Measurements from ENCODE around the gene ZNF609.
A peak's percentile ranks its signal among the peaks of the same experiment; 100 is the strongest.
"Not testable (repeated sequence)": the region's sequence is repeated elsewhere in the genome, so short reads cannot be mapped to it uniquely, and the experiment has no call there.

ZNF609 gene

DNA sequence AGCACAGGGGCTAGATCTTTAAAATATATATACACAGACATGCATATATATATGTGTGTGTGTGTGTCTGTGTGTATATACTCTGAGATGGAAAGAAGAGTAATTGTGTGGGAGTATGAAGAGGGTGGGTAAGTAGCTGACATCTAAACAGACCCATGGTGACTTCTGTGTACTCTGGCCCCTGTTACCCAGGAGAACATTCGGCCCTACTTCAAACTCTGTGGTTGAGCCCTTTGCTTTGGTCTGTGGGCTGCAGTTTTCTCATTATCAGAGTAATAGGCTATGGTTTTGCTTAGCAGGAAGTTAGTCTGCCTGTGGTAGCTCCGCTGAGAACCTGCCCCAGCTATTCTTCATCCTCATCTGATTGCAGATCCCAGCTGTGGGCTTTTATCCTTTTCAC lies 173.6 kb downstream of the ZNF609 start:
- Histone ChIP-seq H3K9ac (ENCODE audit: low read depth, low read length) (0 out of 2 replicates have a peak overlapping the region, but pooled peaks have one; percentile 11), H3K9me3 (ENCODE audit: control insufficient read depth, insufficient read depth, low read length) (no peaks in the 10 kb centered on the region), H3K4me1 (ENCODE audit: insufficient read depth, low read length) (peaks cover 20% of the 10 kb centered on the region), H3K36me3 (ENCODE audit: insufficient read depth, low read length) (no peaks in the 10 kb centered on the region)

GRCh38 chr15:64634576-64635498 lies 174.5 kb downstream of the ZNF609 start:
- peaks cover 20% of the 10 kb centered on the region for H3K4me1 ChIP-seq (ENCODE audit: insufficient read depth, low read length)
- no peaks in the 10 kb centered on the region for H3K9me3 ChIP-seq (ENCODE audit: control insufficient read depth, insufficient read depth, low read length)
- H3K36me3 ChIP-seq (ENCODE audit: insufficient read depth, low read length) = no peaks in the 10 kb centered on the region
- H3K9ac ChIP-seq (ENCODE audit: low read depth, low read length) = peak overlapping the region; percentile 29; the same call in 1 of the 2 replicates

DNA sequence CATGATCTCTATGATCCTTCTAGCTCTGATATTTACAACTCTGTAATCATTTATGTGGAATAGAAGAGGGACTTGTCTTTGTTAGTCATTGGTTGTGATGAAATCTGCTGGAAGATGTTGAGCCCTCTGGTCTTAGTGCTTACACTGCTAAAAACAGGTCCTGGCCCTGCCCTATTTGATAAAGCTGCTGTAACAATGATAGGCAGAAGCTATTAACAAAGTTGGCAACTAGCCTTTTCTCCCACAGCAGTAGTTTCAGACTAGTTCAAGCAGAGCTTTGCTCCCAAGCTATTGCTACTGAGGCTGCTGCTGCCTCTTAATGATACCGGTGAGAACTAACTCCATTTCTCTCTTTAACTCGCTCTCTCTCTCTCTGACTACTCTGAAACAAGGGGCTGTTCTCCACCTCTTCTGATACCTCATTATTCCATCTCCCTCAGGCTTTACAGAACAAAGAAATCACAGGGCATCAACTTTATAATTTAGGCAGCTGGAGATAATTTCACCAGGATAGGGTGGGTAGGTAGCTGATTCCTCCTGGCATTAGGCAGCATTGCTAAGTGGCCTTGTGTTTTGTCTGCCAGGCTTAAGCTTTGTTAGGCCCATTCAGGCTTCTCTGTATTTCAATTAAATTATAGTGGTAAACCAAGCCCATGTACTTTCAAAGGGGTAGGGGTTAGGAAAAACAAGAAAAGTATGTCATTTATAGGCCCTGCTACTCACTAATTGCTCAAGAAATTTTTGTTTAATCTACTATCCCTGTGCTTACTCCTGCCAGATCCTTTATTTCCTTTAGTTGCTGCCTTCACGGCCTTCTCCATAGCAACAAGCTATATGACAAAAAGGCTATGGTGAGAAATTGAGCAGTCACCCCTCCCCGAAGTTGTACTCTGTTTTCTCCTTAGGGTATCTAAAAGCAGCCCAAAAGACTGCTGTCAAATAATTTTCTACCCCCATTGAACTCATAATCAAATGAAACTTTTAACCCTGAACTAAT lies 175.4 kb downstream of the ZNF609 start:
- H3K9ac ChIP-seq (ENCODE audit: low read depth, low read length) = no peak overlapping the region; the same call in 1 of the 2 replicates
- no peaks in the 10 kb centered on the region for H3K36me3 ChIP-seq (ENCODE audit: insufficient read depth, low read length)
- H3K9me3 ChIP-seq (ENCODE audit: control insufficient read depth, insufficient read depth, low read length) = no peaks in the 10 kb centered on the region
- H3K4me1 ChIP-seq (ENCODE audit: insufficient read depth, low read length) = peaks cover 24% of the 10 kb centered on the region

DNA sequence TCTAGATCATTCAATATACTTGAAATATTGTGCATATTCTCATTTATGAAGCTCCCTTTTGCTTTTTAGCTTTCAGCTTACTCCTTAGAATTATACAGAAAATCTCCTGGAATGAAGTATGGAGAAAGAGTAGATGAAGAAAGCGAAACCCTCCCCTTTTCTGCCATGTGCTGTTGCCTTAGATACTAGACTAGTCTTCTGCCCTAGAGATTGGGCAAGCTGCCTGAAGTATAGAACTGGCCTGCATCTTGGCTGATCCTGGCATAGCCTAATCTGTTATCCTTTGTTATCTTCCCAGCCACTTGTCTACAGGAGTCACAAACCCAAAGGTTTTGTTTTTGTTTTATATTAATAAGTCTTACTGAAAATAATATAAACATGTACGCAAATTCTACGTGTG lies 176.2 kb downstream of the ZNF609 start:
- H3K36me3 ChIP-seq (ENCODE audit: insufficient read depth, low read length) = no peaks in the 10 kb centered on the region
- peaks cover 24% of the 10 kb centered on the region for H3K4me1 ChIP-seq (ENCODE audit: insufficient read depth, low read length)
- H3K9me3 ChIP-seq (ENCODE audit: control insufficient read depth, insufficient read depth, low read length) = no peaks in the 10 kb centered on the region
- no peak overlapping the region for H3K9ac ChIP-seq (ENCODE audit: low read depth, low read length)

- Histone ChIP-seq H3K4me1 (ENCODE audit: insufficient read depth, low read length) (peaks cover 24% of the 10 kb centered on the region), H3K36me3 (ENCODE audit: insufficient read depth, low read length) (no peaks in the 10 kb centered on the region), H3K9me3 (ENCODE audit: control insufficient read depth, insufficient read depth, low read length) (no peaks in the 10 kb centered on the region), H3K9ac (ENCODE audit: low read depth, low read length) (no peak overlapping the region)
Observed at GRCh38 chr15:64637412-64637811, 177.0 kb downstream of the ZNF609 start.

DNA sequence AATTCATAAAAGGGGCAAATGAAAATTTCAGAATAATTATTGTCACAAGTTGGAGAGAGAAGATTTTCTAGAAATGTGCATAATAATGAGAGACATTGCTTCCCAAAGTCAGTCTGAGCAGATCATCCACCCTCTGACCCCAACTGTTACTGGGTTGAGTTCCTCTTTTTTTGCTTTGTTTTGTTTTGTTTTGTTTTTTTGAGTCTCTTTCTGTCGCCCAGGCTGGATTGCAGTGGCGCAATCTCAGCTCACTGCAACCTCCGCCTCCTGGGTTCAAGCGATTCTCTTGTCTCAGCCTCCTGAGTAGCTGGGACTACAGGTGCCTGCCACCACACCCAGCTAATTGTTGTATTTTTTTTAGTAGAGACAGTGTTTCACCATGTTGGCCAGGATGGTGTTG lies 179.4 kb downstream of the ZNF609 start:
- not testable (repeated sequence) for H3K9me3 ChIP-seq (ENCODE audit: control insufficient read depth, insufficient read depth, low read length); H3K9ac ChIP-seq (ENCODE audit: low read depth, low read length); H3K36me3 ChIP-seq (ENCODE audit: insufficient read depth, low read length)
- H3K4me1 ChIP-seq (ENCODE audit: insufficient read depth, low read length) = peaks cover 15% of the 10 kb centered on the region

DNA sequence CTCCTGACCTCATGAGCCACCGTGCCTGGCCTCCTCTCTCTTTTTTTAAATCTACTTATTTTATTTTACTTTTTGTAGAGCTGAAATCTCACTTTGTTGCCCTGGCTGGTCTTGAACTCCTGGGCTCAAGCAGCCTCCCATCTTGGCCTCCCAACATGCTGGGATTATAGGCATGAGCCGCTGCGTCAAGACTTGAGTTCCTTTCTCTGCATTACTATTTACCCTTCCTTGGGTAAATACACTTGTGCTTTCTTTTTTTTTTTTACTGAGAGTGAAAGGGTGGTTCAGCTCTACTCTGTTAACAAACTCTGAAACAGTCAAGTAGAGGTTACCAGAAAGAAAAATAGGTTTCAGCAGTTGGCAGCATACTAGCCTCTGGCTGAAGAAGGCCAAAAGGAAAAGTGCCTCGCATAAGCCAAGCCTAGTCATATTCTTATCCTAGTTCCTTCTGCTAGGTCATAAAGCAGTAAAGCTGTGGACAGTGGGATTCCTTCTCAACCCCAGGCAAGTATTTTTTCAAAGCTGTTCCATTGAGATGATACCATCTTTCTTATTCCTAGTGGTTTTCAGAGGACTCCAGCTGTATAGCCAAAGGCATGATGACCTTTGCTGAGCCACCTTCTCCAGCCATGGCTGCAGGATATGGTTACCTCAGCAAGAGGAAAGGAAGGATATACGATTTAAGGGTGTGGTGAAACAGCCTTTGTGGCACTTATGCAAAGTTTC lies 179.9 kb downstream of the ZNF609 start:
- H3K36me3 ChIP-seq (ENCODE audit: insufficient read depth, low read length) = no peaks in the 10 kb centered on the region
- H3K9me3 ChIP-seq (ENCODE audit: control insufficient read depth, insufficient read depth, low read length) = no peaks in the 10 kb centered on the region
- H3K9ac ChIP-seq (ENCODE audit: low read depth, low read length) = no peak overlapping the region; the same call in 1 of the 2 replicates
- H3K4me1 ChIP-seq (ENCODE audit: insufficient read depth, low read length) = peaks cover 10% of the 10 kb centered on the region

- Histone ChIP-seq H3K4me1 (ENCODE audit: insufficient read depth, low read length) (peaks cover 4% of the 10 kb centered on the region; the same call in 1 of the 2 replicates), H3K9me3 (ENCODE audit: control insufficient read depth, insufficient read depth, low read length) (no peaks in the 10 kb centered on the region), H3K36me3 (ENCODE audit: insufficient read depth, low read length) (no peaks in the 10 kb centered on the region), H3K9ac (ENCODE audit: low read depth, low read length) (no peak overlapping the region)
Observed at GRCh38 chr15:64642875-64643274, 182.5 kb downstream of the ZNF609 start.

- no peaks in the 10 kb centered on the region for H3K36me3 ChIP-seq (ENCODE audit: insufficient read depth, low read length)
- no peaks in the 10 kb centered on the region for H3K9me3 ChIP-seq (ENCODE audit: control insufficient read depth, insufficient read depth, low read length)
- peaks cover 4% of the 10 kb centered on the region; the same call in 1 of the 2 replicates for H3K4me1 ChIP-seq (ENCODE audit: insufficient read depth, low read length)
- H3K9ac ChIP-seq (ENCODE audit: low read depth, low read length) = no peak overlapping the region
Observed at GRCh38 chr15:64643685-64644084, 183.3 kb downstream of the ZNF609 start.

- not testable (repeated sequence) for H3K36me3 ChIP-seq (ENCODE audit: insufficient read depth, low read length); H3K4me1 ChIP-seq (ENCODE audit: insufficient read depth, low read length); H3K9me3 ChIP-seq (ENCODE audit: control insufficient read depth, insufficient read depth, low read length); H3K9ac ChIP-seq (ENCODE audit: low read depth, low read length)
Observed at GRCh38 chr15:64644811-64645210, 184.4 kb downstream of the ZNF609 start.

DNA sequence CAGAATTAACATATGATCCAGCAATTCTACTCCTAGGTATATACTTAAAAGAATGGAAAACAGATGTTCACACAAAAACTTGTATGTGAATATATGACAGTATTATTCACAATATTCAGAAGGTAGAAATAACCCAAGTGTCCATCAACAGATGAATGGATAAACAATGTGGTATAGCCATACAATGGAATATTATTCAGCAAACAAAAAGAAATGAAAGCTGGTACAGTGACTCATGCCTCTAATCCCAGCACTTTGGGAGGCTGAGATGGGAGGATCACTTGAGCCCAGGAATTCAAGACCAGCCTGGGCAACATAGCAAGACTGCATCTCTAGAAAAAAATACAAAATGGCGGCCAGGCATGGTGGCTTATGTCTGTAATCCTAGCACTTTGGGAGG lies 185.6 kb downstream of the ZNF609 start:
- Histone ChIP-seq H3K9ac (ENCODE audit: low read depth, low read length) (no peak overlapping the region), H3K9me3 (ENCODE audit: control insufficient read depth, insufficient read depth, low read length) (no peaks in the 10 kb centered on the region), H3K4me1 (ENCODE audit: insufficient read depth, low read length) (0 out of 2 replicates have a peak, but pooled peaks cover 1% of the 10 kb centered on the region), H3K36me3 (ENCODE audit: insufficient read depth, low read length) (no peaks in the 10 kb centered on the region)

DNA sequence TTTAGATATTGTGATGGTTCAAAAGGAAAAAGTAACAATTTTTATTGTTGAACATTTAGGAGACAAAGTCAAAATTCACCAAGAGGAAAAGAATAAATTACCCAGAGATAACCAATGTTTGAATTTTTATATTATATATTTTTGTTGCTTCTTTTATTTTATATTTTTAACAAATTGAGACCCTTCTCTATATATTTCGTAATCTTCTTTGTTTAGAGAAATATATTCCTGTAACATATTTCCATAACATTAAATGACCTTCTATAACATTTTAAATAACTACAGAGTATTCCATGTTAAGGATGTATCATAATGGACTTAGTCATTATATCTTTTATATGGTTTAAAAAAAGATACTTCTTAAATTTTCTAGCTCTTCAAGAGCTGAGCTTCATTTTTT lies 187.0 kb downstream of the ZNF609 start:
- no peaks in the 10 kb centered on the region for H3K36me3 ChIP-seq (ENCODE audit: insufficient read depth, low read length)
- H3K9me3 ChIP-seq (ENCODE audit: control insufficient read depth, insufficient read depth, low read length) = no peaks in the 10 kb centered on the region
- no peak overlapping the region for H3K9ac ChIP-seq (ENCODE audit: low read depth, low read length)
- peaks cover 13% of the 10 kb centered on the region; the same call in 1 of the 2 replicates for H3K4me1 ChIP-seq (ENCODE audit: insufficient read depth, low read length)

DNA sequence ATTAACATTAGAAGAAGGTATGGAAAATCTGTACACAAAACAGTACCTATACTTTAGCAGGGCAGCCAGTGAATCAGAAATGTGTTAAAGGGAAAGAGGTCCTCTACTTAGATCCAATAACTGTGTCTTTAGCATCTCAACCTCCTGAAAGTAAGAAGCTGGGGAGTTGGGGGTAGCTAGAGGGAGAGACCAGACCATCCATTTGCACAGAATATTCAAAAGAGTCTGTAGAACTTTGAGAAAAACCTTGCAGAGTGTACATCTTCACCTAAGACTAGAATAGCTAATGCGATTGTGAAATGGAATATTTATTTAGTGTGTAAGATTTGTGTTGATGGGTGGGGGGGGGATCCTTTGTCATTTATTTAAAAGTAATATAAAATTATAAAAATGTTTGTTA lies 190.2 kb downstream of the ZNF609 start:
- H3K9ac ChIP-seq (ENCODE audit: low read depth, low read length) = no peak overlapping the region
- peaks cover 13% of the 10 kb centered on the region; the same call in 1 of the 2 replicates for H3K4me1 ChIP-seq (ENCODE audit: insufficient read depth, low read length)
- no peaks in the 10 kb centered on the region for H3K9me3 ChIP-seq (ENCODE audit: control insufficient read depth, insufficient read depth, low read length)
- no peaks in the 10 kb centered on the region for H3K36me3 ChIP-seq (ENCODE audit: insufficient read depth, low read length)

All from ES-I3 (cell line).